ENCODE measurements around the gene PI3. TPM values are rescaled to one million over a fixed set of nuclear protein-coding genes. Genes with fewer than 3 reads are reported as not detected.

Gene PI3
- total and polyA plus RNA-seq, 9 donors: 0.44 to 0.82 (median 0.71) TPM; not detected in 6

GRCh38 chr20:45212836-45213235 lies 38.1 kb downstream of the PI3 start:
- no peak overlapping the region for H3K27ac ChIP-seq (ENCODE audit: low read length)
- H3K27me3 ChIP-seq (ENCODE audit: control insufficient read depth, insufficient read depth, low read length): no peaks in the 10 kb centered on the region
- DNase-seq: no peak
- H3K4me1 ChIP-seq (ENCODE audit: control insufficient read depth, insufficient read depth, low read length): no peaks in the 10 kb centered on the region
- H3K36me3 ChIP-seq (ENCODE audit: control insufficient read depth, insufficient read depth, low read length): no peaks in the 10 kb centered on the region
- H3K9me3 ChIP-seq (replicated peaks; ENCODE audit: control insufficient read depth, low read depth, low read length): no peaks in the 10 kb centered on the region
- no CpG with 5 or more reads among the region's 3 CpGs for WGBS (ENCODE audit: insufficient coverage)
- no peak overlapping the region for H3K4me3 ChIP-seq (ENCODE audit: low read length)

DNA sequence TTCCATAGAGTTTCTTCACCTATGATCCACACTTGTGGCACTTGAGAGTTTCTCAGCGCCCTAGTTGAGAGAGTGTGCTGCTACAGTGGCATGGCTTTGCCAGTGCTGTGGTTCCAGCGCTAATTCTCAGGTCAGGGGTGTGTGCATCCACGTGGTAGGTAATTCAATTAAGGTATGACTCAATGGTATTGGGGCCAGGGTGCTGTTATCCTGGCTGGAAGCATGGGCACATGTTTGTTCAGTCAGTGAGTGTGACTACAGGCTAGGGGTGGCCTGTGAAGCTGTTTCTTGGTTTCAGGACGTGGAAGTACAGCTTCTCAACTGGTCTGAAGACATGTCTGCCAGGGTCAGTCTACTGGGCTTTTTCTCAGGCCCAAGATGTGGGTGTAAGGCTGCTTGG lies 43.4 kb downstream of the PI3 start:
- Histone ChIP-seq H3K27me3 (ENCODE audit: control insufficient read depth, insufficient read depth, low read length) (no peaks in the 10 kb centered on the region), H3K27ac (ENCODE audit: low read length) (no peak overlapping the region), H3K36me3 (ENCODE audit: control insufficient read depth, insufficient read depth, low read length) (no peaks in the 10 kb centered on the region), H3K4me3 (ENCODE audit: low read length) (no peak overlapping the region), H3K4me1 (ENCODE audit: control insufficient read depth, insufficient read depth, low read length) (no peaks in the 10 kb centered on the region), H3K9me3 (replicated peaks; ENCODE audit: control insufficient read depth, low read depth, low read length) (no peaks in the 10 kb centered on the region)
- WGBS (ENCODE audit: insufficient coverage): 65% methylated on average over 3 of the region's 4 CpGs
- DNase-seq: no peak

- H3K27ac ChIP-seq (ENCODE audit: low read length): no peak overlapping the region
- no peaks in the 10 kb centered on the region for H3K9me3 ChIP-seq (replicated peaks; ENCODE audit: control insufficient read depth, low read depth, low read length)
- no peaks in the 10 kb centered on the region for H3K4me1 ChIP-seq (ENCODE audit: control insufficient read depth, insufficient read depth, low read length)
- WGBS (ENCODE audit: insufficient coverage): 75% methylated on average over 2 of the region's 2 CpGs
- no peak overlapping the region for H3K4me3 ChIP-seq (ENCODE audit: low read length)
- no peak for DNase-seq
- H3K36me3 ChIP-seq (ENCODE audit: control insufficient read depth, insufficient read depth, low read length): no peaks in the 10 kb centered on the region
- no peaks in the 10 kb centered on the region for H3K27me3 ChIP-seq (ENCODE audit: control insufficient read depth, insufficient read depth, low read length)
Observed at GRCh38 chr20:45218636-45219035, 43.9 kb downstream of the PI3 start.

DNA sequence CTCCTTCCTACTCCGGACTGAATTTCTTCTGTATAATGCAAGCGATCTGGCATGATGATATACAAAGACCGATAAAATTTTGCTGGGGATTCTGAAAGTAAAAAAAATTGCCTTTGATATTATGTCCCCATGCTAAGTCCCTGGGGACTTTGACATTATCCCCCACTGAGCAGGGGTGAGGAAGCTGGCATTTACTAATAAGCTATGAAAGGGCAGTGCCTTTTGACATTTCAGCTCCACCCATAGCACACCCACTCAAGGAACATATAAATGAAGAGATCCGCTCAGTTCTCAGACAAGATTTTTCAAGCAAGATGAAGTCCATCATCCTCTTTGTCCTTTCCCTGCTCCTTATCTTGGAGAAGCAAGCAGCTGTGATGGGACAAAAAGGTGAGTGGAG lies 46.4 kb downstream of the PI3 start, which contains the start of gene SEMG2:
TSS of gene SEMG2 (plus strand) at position 298 of the 400 bp plus-strand sequence. CDS start at position 315, 17 bp downstream.
- no peak within 1 kb of the TSS for H3K4me3 ChIP-seq (ENCODE audit: low read length)
- H3K36me3 ChIP-seq (ENCODE audit: control insufficient read depth, insufficient read depth, low read length): no peaks in the 10 kb centered on the region
- no CpG with 5 or more reads among the region's 4 CpGs for WGBS (ENCODE audit: insufficient coverage)
- no peaks in the 10 kb centered on the region for H3K27me3 ChIP-seq (ENCODE audit: control insufficient read depth, insufficient read depth, low read length)
- no peaks in the 10 kb centered on the region for H3K9me3 ChIP-seq (replicated peaks; ENCODE audit: control insufficient read depth, low read depth, low read length)
- DNase-seq: no peak
- no peaks in the 10 kb centered on the region for H3K4me1 ChIP-seq (ENCODE audit: control insufficient read depth, insufficient read depth, low read length)
- no peak within 1 kb of the TSS for H3K27ac ChIP-seq (ENCODE audit: low read length)

GRCh38 chr20:45223136-45223535 lies 48.4 kb downstream of the PI3 start:
- H3K27me3 ChIP-seq (ENCODE audit: control insufficient read depth, insufficient read depth, low read length): no peaks in the 10 kb centered on the region
- no peak for DNase-seq
- no peaks in the 10 kb centered on the region for H3K36me3 ChIP-seq (ENCODE audit: control insufficient read depth, insufficient read depth, low read length)
- H3K4me3 ChIP-seq (ENCODE audit: low read length): no peak overlapping the region
- no peaks in the 10 kb centered on the region for H3K4me1 ChIP-seq (ENCODE audit: control insufficient read depth, insufficient read depth, low read length)
- no peaks in the 10 kb centered on the region for H3K9me3 ChIP-seq (replicated peaks; ENCODE audit: control insufficient read depth, low read depth, low read length)
- H3K27ac ChIP-seq (ENCODE audit: low read length): no peak overlapping the region

Other genes starting within 250 kb of the PI3 start
- gene TOMM34, start 214.5 kb upstream of the PI3 start, total RNA-seq: 9.7 TPM
- gene TOMM34, start 214.5 kb upstream of the PI3 start, polyA plus RNA-seq (ENCODE audit: insufficient read depth in 1 of 8, insufficient read length in 8 of 8, low replicate concordance in 1 of 8): 10 to 100 TPM; 12.4 to 17.9 (median 14.8) TPM
- 11.2 TPM for gene STK4, start 208.4 kb upstream of the PI3 start, total RNA-seq
- gene STK4, start 208.4 kb upstream of the PI3 start, polyA plus RNA-seq (ENCODE audit: insufficient read depth in 1 of 8, insufficient read length in 8 of 8, low replicate concordance in 1 of 8): 10 to 100 TPM in 1 of 8 donors, 1 to 10 TPM in 7; 7.7 to 11.7 (median 8.7) TPM
- gene KCNS1, start 73.8 kb upstream of the PI3 start, total RNA-seq: 0.04 TPM
- gene KCNS1, start 73.8 kb upstream of the PI3 start, polyA plus RNA-seq (ENCODE audit: insufficient read depth in 1 of 8, insufficient read length in 8 of 8, low replicate concordance in 1 of 8): under 1 TPM; 0.08 to 0.17 (median 0.09) TPM
- gene WFDC5, start 59.7 kb upstream of the PI3 start, total RNA-seq: not detected
- under 1 TPM in 1 of 8 donors, not detected in 7; 0.32 TPM for gene WFDC5, start 59.7 kb upstream of the PI3 start, polyA plus RNA-seq (ENCODE audit: insufficient read depth in 1 of 8, insufficient read length in 8 of 8, low replicate concordance in 1 of 8)
- gene WFDC12, start 50.4 kb upstream of the PI3 start, total RNA-seq: not detected
- gene WFDC12, start 50.4 kb upstream of the PI3 start, polyA plus RNA-seq (ENCODE audit: insufficient read depth in 1 of 8, insufficient read length in 8 of 8, low replicate concordance in 1 of 8): not detected
- gene SEMG1, start 32.1 kb downstream of the PI3 start, total RNA-seq: not detected
- not detected for gene SEMG1, start 32.1 kb downstream of the PI3 start, polyA plus RNA-seq (ENCODE audit: insufficient read depth in 1 of 8, insufficient read length in 8 of 8, low replicate concordance in 1 of 8)
- not detected for gene SEMG2, start 46.5 kb downstream of the PI3 start, total RNA-seq
- under 1 TPM in 1 of 8 donors, not detected in 7; 0.06 TPM for gene SEMG2, start 46.5 kb downstream of the PI3 start, polyA plus RNA-seq (ENCODE audit: insufficient read depth in 1 of 8, insufficient read length in 8 of 8, low replicate concordance in 1 of 8)
- 0.13 TPM for gene SLPI, start 79.7 kb downstream of the PI3 start, total RNA-seq
- under 1 TPM in 5 of 8 donors, not detected in 3; 0.30 to 0.89 (median 0.54) TPM for gene SLPI, start 79.7 kb downstream of the PI3 start, polyA plus RNA-seq (ENCODE audit: insufficient read depth in 1 of 8, insufficient read length in 8 of 8, low replicate concordance in 1 of 8)
- gene RBPJL, start 131.9 kb downstream of the PI3 start, total RNA-seq: not detected
- under 1 TPM in 1 of 8 donors, not detected in 7; 0.17 TPM for gene RBPJL, start 131.9 kb downstream of the PI3 start, polyA plus RNA-seq (ENCODE audit: insufficient read depth in 1 of 8, insufficient read length in 8 of 8, low replicate concordance in 1 of 8)
- 0.58 TPM for gene MATN4, start 133.4 kb downstream of the PI3 start, total RNA-seq
- 1 to 10 TPM in 1 of 8 donors, under 1 TPM in 7; 0.21 to 1.1 (median 0.70) TPM for gene MATN4, start 133.4 kb downstream of the PI3 start, polyA plus RNA-seq (ENCODE audit: insufficient read depth in 1 of 8, insufficient read length in 8 of 8, low replicate concordance in 1 of 8)
- gene SDC4, start 173.5 kb downstream of the PI3 start, total RNA-seq: 6.0 TPM
- gene SDC4, start 173.5 kb downstream of the PI3 start, polyA plus RNA-seq (ENCODE audit: insufficient read depth in 1 of 8, insufficient read length in 8 of 8, low replicate concordance in 1 of 8): 10 to 100 TPM in 2 of 8 donors, 1 to 10 TPM in 6; 5.4 to 14.1 (median 8.2) TPM
- gene SYS1, start 188.3 kb downstream of the PI3 start, total RNA-seq: 10.1 TPM
- 10 to 100 TPM; 14.1 to 20.0 (median 16.2) TPM for gene SYS1, start 188.3 kb downstream of the PI3 start, polyA plus RNA-seq (ENCODE audit: insufficient read depth in 1 of 8, insufficient read length in 8 of 8, low replicate concordance in 1 of 8)
- not detected for gene TP53TG5, start 203.4 kb downstream of the PI3 start, total RNA-seq
- 1 to 10 TPM in 1 of 8 donors, under 1 TPM in 7; 0.19 to 1.3 (median 0.72) TPM for gene TP53TG5, start 203.4 kb downstream of the PI3 start, polyA plus RNA-seq (ENCODE audit: insufficient read depth in 1 of 8, insufficient read length in 8 of 8, low replicate concordance in 1 of 8)
- gene DBNDD2, start 233.4 kb downstream of the PI3 start, total RNA-seq: 7.3 TPM
- 10 to 100 TPM; 16.9 to 27.3 (median 20.4) TPM for gene DBNDD2, start 233.4 kb downstream of the PI3 start, polyA plus RNA-seq (ENCODE audit: insufficient read depth in 1 of 8, insufficient read length in 8 of 8, low replicate concordance in 1 of 8)
- gene PIGT, start 241.2 kb downstream of the PI3 start, total RNA-seq: 39.5 TPM
- gene PIGT, start 241.2 kb downstream of the PI3 start, polyA plus RNA-seq (ENCODE audit: insufficient read depth in 1 of 8, insufficient read length in 8 of 8, low replicate concordance in 1 of 8): 10 to 100 TPM; 64.0 to 78.8 (median 74.6) TPM

All from muscle of leg (tissue), 11 donors.